ENCODE data around the gene MAP2K4.

DNA sequence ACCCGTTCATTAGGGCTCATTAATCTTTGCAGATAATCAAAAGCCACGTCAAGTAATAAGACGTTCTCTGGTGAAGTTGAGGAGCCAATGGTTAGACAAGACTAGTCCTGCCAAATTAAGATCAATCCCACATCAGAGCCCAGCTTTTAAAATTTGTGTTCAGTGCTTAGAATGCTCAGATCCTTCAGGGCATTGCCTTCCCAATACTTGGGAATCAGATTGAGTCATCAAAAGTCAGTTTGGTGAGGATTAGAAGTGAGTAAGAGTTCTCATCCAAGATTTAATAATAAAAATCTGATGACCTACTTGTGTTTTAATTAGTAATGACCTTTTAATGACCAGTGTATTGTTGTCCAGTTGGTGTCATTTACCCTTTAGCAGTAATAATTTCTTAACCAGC, 19.8 kb downstream of the MAP2K4 start:
- TF ChIP-seq, protein P1, sequence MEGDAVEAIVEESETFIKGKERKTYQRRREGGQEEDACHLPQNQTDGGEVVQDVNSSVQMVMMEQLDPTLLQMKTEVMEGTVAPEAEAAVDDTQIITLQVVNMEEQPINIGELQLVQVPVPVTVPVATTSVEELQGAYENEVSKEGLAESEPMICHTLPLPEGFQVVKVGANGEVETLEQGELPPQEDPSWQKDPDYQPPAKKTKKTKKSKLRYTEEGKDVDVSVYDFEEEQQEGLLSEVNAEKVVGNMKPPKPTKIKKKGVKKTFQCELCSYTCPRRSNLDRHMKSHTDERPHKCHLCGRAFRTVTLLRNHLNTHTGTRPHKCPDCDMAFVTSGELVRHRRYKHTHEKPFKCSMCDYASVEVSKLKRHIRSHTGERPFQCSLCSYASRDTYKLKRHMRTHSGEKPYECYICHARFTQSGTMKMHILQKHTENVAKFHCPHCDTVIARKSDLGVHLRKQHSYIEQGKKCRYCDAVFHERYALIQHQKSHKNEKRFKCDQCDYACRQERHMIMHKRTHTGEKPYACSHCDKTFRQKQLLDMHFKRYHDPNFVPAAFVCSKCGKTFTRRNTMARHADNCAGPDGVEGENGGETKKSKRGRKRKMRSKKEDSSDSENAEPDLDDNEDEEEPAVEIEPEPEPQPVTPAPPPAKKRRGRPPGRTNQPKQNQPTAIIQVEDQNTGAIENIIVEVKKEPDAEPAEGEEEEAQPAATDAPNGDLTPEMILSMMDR (IDR thresholded peaks at IDR 0.05) = no peak
- no peak for TF ChIP-seq EZH2phosphoT487 (IDR thresholded peaks at IDR 0.05)
